PFSK-1 (cell line): ENCODE data around the gene LCORL.

ENCODE experiments used
- FOXP2 ChIP-seq: optimal IDR thresholded peaks from 2 replicates; pipeline ENCODE3; 2011; ENCODE audit warnings: borderline replicate concordance, control low read depth, inconsistent platforms; ENCODE audit not compliant: insufficient read depth; ENCODE audit errors: extremely low read length, extremely low read depth
- POLR2AphosphoS5 ChIP-seq: IDR thresholded peaks from 2 replicates; pipeline ENCODE4 v1.6.1; 2012; ENCODE audit warnings: low read depth, mild to moderate bottlenecking, control low read depth, low read length, moderate library complexity
- REST ChIP-seq, 2 experiments: IDR thresholded peaks; 2 replicates each; pipeline versions ENCODE4 v1.6.1 to v1.8.0; 2011 to 2012; ENCODE audit warnings: low read depth in 2 of 2, low read length in 2 of 2, control low read depth in 1 of 2, inconsistent platforms in 1 of 2, mild to moderate bottlenecking in 1 of 2, moderate library complexity in 1 of 2; ENCODE audit not compliant: insufficient read depth in 1 of 2
- SIN3A ChIP-seq: IDR thresholded peaks from 2 replicates; pipeline ENCODE4 v1.6.1; 2012; ENCODE audit warnings: mild to moderate bottlenecking, low read length, moderate library complexity, borderline replicate concordance; ENCODE audit not compliant: insufficient read depth
- TAF1 ChIP-seq: IDR thresholded peaks from 2 replicates; pipeline ENCODE4 v1.6.1; 2012; ENCODE audit warnings: low read length, control low read depth, borderline replicate concordance; ENCODE audit not compliant: insufficient read depth

LCORL gene

GRCh38 chr4:17924189-17924588, 97.4 kb downstream of the LCORL start:
- TF ChIP-seq POLR2AphosphoS5 (no peak), REST (IDR thresholded peaks at IDR 0.05; ENCODE audit: insufficient read depth in 1 of 2, low read depth in 2 of 2, low read length in 2 of 2) (no peak), TAF1 (no peak), SIN3A (no peak), FOXP2 (no peak)

- no peak for TF ChIP-seq SIN3A
- no peak for TF ChIP-seq REST (IDR thresholded peaks at IDR 0.05; ENCODE audit: insufficient read depth in 1 of 2, low read depth in 2 of 2, low read length in 2 of 2)
- TF ChIP-seq FOXP2, result no peak
- TF ChIP-seq POLR2AphosphoS5, result no peak
- no peak for TF ChIP-seq TAF1
Measured at GRCh38 chr4:17921451-17921850, 100.1 kb downstream of the LCORL start.

GRCh38 chr4:17920681-17921080, 100.9 kb downstream of the LCORL start:
- TF ChIP-seq SIN3A, result no peak
- TF ChIP-seq FOXP2, result no peak
- TF ChIP-seq POLR2AphosphoS5, result no peak
- no peak for TF ChIP-seq REST (IDR thresholded peaks at IDR 0.05; ENCODE audit: insufficient read depth in 1 of 2, low read depth in 2 of 2, low read length in 2 of 2)
- TF ChIP-seq TAF1, result no peak

- TF ChIP-seq REST (IDR thresholded peaks at IDR 0.05; ENCODE audit: insufficient read depth in 1 of 2, low read depth in 2 of 2, low read length in 2 of 2) (no peak), TAF1 (no peak), FOXP2 (no peak), POLR2AphosphoS5 (no peak), SIN3A (no peak)
Measured at GRCh38 chr4:17915439-17915838, 106.1 kb downstream of the LCORL start.

GRCh38 chr4:17912011-17912410, 109.5 kb downstream of the LCORL start:
- no peak for TF ChIP-seq FOXP2
- TF ChIP-seq SIN3A, result no peak
- no peak for TF ChIP-seq REST (IDR thresholded peaks at IDR 0.05; ENCODE audit: insufficient read depth in 1 of 2, low read depth in 2 of 2, low read length in 2 of 2)
- no peak for TF ChIP-seq TAF1
- TF ChIP-seq POLR2AphosphoS5, result no peak
